Subcutaneous abdominal adipose tissue (tissue), 5 donors: ENCODE measurements around the gene ZYG11A.

Experiments
- H3K27ac ChIP-seq: one replicate; pipeline ENCODE4 v1.7.0; 2013; ENCODE audit warnings: low read depth, mild to moderate bottlenecking, inconsistent platforms, low read length, moderate library complexity
- H3K27me3 ChIP-seq, 5 donors: one replicate each; pipeline ENCODE4 v1.7.0; 2013; ENCODE audit warnings: low read length in 5 of 5, inconsistent platforms in 1 of 5; ENCODE audit not compliant: control insufficient read depth in 5 of 5, insufficient read depth in 4 of 5
- H3K36me3 ChIP-seq, 5 donors: one replicate each; pipeline ENCODE4 v1.7.0; 2013; ENCODE audit warnings: low read length in 5 of 5; ENCODE audit not compliant: control insufficient read depth in 5 of 5, insufficient read depth in 5 of 5
- H3K4me1 ChIP-seq, 5 donors: one replicate each; pipeline ENCODE4 v1.7.0; 2013; ENCODE audit warnings: low read length in 5 of 5, mild to moderate bottlenecking in 3 of 5, moderate library complexity in 1 of 5; ENCODE audit not compliant: control insufficient read depth in 5 of 5, insufficient read depth in 5 of 5
- H3K4me3 ChIP-seq, 5 donors: one replicate each; pipeline ENCODE4 v1.7.0; 2013; ENCODE audit warnings: low read length in 5 of 5, low read depth in 1 of 5
- H3K9ac ChIP-seq, 5 donors: one replicate each; pipeline ENCODE4 v1.7.0; 2013; ENCODE audit warnings: low read length in 5 of 5, mild to moderate bottlenecking in 4 of 5, moderate library complexity in 3 of 5
- H3K9me3 ChIP-seq, 5 donors: one replicate each; pipeline ENCODE4 v1.7.0; 2013; ENCODE audit warnings: low read length in 5 of 5; ENCODE audit not compliant: control insufficient read depth in 5 of 5
- donor health status: healthy.
- donor health status: healthy.
- donor health status: healthy.
- donor health status: healthy.
- donor health status: healthy.

The ZYG11A gene

GRCh38 chr1:52925571-52926005, 83.0 kb downstream of the ZYG11A start:
- H3K4me1 ChIP-seq: peaks cover 4 to 51% (median 38%) of the 10 kb centered on the region in 5 donors
- H3K4me3 ChIP-seq: peak overlapping the region in 2 of 5 donors; percentile 29 to 50
- no peaks in the 10 kb centered on the region for H3K9me3 ChIP-seq
- no peaks in the 10 kb centered on the region for H3K36me3 ChIP-seq
- H3K9ac ChIP-seq: peak overlapping the region in 1 of 5 donors; percentile 35
- H3K27ac ChIP-seq: peak overlapping the region; percentile 52
- H3K27me3 ChIP-seq: no peaks in the 10 kb centered on the region

GRCh38 chr1:52926864-52927211, 84.3 kb downstream of the ZYG11A start:
- no peaks in the 10 kb centered on the region for H3K9me3 ChIP-seq
- peak overlapping the region in 4 of 5 donors; percentile 30 to 86 (median 66) for H3K9ac ChIP-seq
- no peaks in the 10 kb centered on the region for H3K36me3 ChIP-seq
- H3K27me3 ChIP-seq: no peaks in the 10 kb centered on the region
- peak overlapping the region; percentile 70 for H3K27ac ChIP-seq
- H3K4me1 ChIP-seq: peaks cover 4 to 39% (median 30%) of the 10 kb centered on the region in 5 donors
- H3K4me3 ChIP-seq: peak overlapping the region; percentile 75 to 91 (median 88)

- H3K27ac ChIP-seq: peak within 1 kb of the TSS; percentile 70
- peak within 1 kb of the TSS; percentile 83 to 98 (median 90) for H3K9ac ChIP-seq
- peaks cover 4 to 37% (median 30%) of the 10 kb centered on the region in 5 donors for H3K4me1 ChIP-seq
- H3K4me3 ChIP-seq: peak within 1 kb of the TSS; percentile 75 to 91 (median 88)
- H3K9me3 ChIP-seq: no peaks in the 10 kb centered on the region
- no peaks in the 10 kb centered on the region for H3K27me3 ChIP-seq
- H3K36me3 ChIP-seq: no peaks in the 10 kb centered on the region
Measured at GRCh38 chr1:52927212-52928014, 84.9 kb downstream of the ZYG11A start, which contains the start of gene SCP2. Gene SCP2, plus strand, starts transcription at chr1:52927276. Its CDS starts 121 bp downstream, at chr1:52927397.

GRCh38 chr1:52928015-52928404, 85.5 kb downstream of the ZYG11A start:
- Histone ChIP-seq H3K27me3 (no peaks in the 10 kb centered on the region), H3K36me3 (no peaks in the 10 kb centered on the region), H3K4me3 (peak overlapping the region; percentile 75 to 91 (median 88)), H3K27ac (peak overlapping the region; percentile 70), H3K9ac (peak overlapping the region; percentile 83 to 98 (median 90)), H3K9me3 (no peaks in the 10 kb centered on the region), H3K4me1 (peaks cover 4 to 37% (median 30%) of the 10 kb centered on the region in 5 donors)

GRCh38 chr1:52929019-52929418, 86.5 kb downstream of the ZYG11A start:
- Histone ChIP-seq H3K9ac (no peak overlapping the region), H3K4me1 (peaks cover 4 to 37% (median 30%) of the 10 kb centered on the region in 5 donors), H3K36me3 (no peaks in the 10 kb centered on the region), H3K9me3 (no peaks in the 10 kb centered on the region), H3K27ac (no peak overlapping the region), H3K4me3 (no peak overlapping the region), H3K27me3 (no peaks in the 10 kb centered on the region)

GRCh38 chr1:52937433-52938182, 95.0 kb downstream of the ZYG11A start:
- Histone ChIP-seq H3K9me3 (no peaks in the 10 kb centered on the region), H3K36me3 (peaks cover 0 to 6% (median 0%) of the 10 kb centered on the region in 5 donors), H3K4me1 (peaks cover 0 to 4% (median 0%) of the 10 kb centered on the region in 5 donors), H3K27me3 (no peaks in the 10 kb centered on the region), H3K9ac (no peak overlapping the region), H3K27ac (no peak overlapping the region), H3K4me3 (no peak overlapping the region)

- H3K4me3 ChIP-seq: no peak overlapping the region
- no peaks in the 10 kb centered on the region for H3K9me3 ChIP-seq
- peaks cover 0 to 4% (median 0%) of the 10 kb centered on the region in 5 donors for H3K4me1 ChIP-seq
- H3K27ac ChIP-seq: no peak overlapping the region
- H3K27me3 ChIP-seq: no peaks in the 10 kb centered on the region
- peaks cover 0 to 6% (median 3%) of the 10 kb centered on the region in 5 donors for H3K36me3 ChIP-seq
- no peak overlapping the region for H3K9ac ChIP-seq
Measured at GRCh38 chr1:52938183-52938451, 95.6 kb downstream of the ZYG11A start.

GRCh38 chr1:52943876-52944416, 101.4 kb downstream of the ZYG11A start:
- Histone ChIP-seq H3K4me3 (no peak overlapping the region), H3K9ac (no peak overlapping the region), H3K9me3 (no peaks in the 10 kb centered on the region), H3K4me1 (peaks cover 0 to 4% (median 2%) of the 10 kb centered on the region in 5 donors), H3K27me3 (no peaks in the 10 kb centered on the region), H3K36me3 (peaks cover 3 to 11% (median 7%) of the 10 kb centered on the region in 5 donors), H3K27ac (no peak overlapping the region)

GRCh38 chr1:52944566-52944965, 102.0 kb downstream of the ZYG11A start:
- Histone ChIP-seq H3K36me3 (peaks cover 3 to 12% (median 7%) of the 10 kb centered on the region in 5 donors), H3K27ac (no peak overlapping the region), H3K9me3 (no peaks in the 10 kb centered on the region), H3K4me1 (peaks cover 0 to 4% (median 2%) of the 10 kb centered on the region in 5 donors), H3K9ac (no peak overlapping the region), H3K4me3 (no peak overlapping the region), H3K27me3 (no peaks in the 10 kb centered on the region)
